H1 (cell line): ENCODE data around the gene TRPC1. TPM values are rescaled to one million over a fixed set of nuclear protein-coding genes. Genes with fewer than 3 reads are reported as not detected.

Experiments used
- CTCF ChIA-PET: fragments of 300-600 bp; sonication (Branson Sonifier 250); formaldehyde crosslinking; loops from one replicate; lab custom pipeline; 2021; ENCODE audit not compliant: partially characterized antibody; lab: Charles Lee
- POLR2A ChIA-PET: fragments of 300-600 bp; sonication (Branson Sonifier 250); formaldehyde crosslinking; loops from one replicate; lab custom pipeline; 2021; ENCODE audit warnings: inconsistent platforms; ENCODE audit not compliant: partially characterized antibody; lab: Charles Lee
- DNase-seq, 2 experiments: peaks; one replicate each; pipeline versions ENCODE4 v3.0.0 to v3.0.0-alpha.2; 2010 to 2022; ENCODE audit warnings: low spot score in 2 of 2, low read depth in 1 of 2, mixed read lengths in 1 of 2
- FAIRE-seq: peaks from 2 replicates; lab custom pipeline; 2011; peaks lifted over from hg19 to GRCh38; lab: Jason Lieb, UNC
- H2AFZ ChIP-seq: 2 replicates; pipeline ENCODE4 v1.8.1; 2012; ENCODE audit warnings: low read length, inconsistent platforms
- H2AK5ac ChIP-seq: 2 replicates; pipeline ENCODE4 v1.6.1; 2013; ENCODE audit warnings: low read depth, low read length
- H2BK120ac ChIP-seq: replicated peaks from 2 replicates; pipeline ENCODE3; 2013; ENCODE audit warnings: low read depth, low read length, inconsistent platforms
- H2BK12ac ChIP-seq: 2 replicates; pipeline ENCODE4 v1.6.1; 2013; ENCODE audit warnings: low read depth, low read length
- H2BK15ac ChIP-seq: 2 replicates; pipeline ENCODE4 v1.6.1; 2013; ENCODE audit warnings: low read length
- H2BK20ac ChIP-seq: 2 replicates; pipeline ENCODE4 v1.6.1; 2013; ENCODE audit warnings: low read length
- H2BK5ac ChIP-seq: 2 replicates; pipeline ENCODE4 v1.6.1; 2013; ENCODE audit warnings: low read depth, low read length
- H3K14ac ChIP-seq: 2 replicates; pipeline ENCODE4 v1.6.1; 2013; ENCODE audit warnings: inconsistent platforms; ENCODE audit not compliant: insufficient read length
- H3K18ac ChIP-seq: 2 replicates; pipeline ENCODE4 v1.6.1; 2013; ENCODE audit warnings: low read length; ENCODE audit errors: extremely low read depth
- H3K23ac ChIP-seq: 2 replicates; pipeline ENCODE4 v1.6.1; 2013; ENCODE audit warnings: inconsistent platforms; ENCODE audit not compliant: insufficient read length
- H3K23me2 ChIP-seq: 2 replicates; pipeline ENCODE4 v1.6.1; 2013; ENCODE audit warnings: low read depth, low read length
- H3K27ac ChIP-seq: 2 replicates; pipeline ENCODE4 v1.6.1; 2011; ENCODE audit warnings: low read depth, low read length, inconsistent platforms
- H3K27me3 ChIP-seq, 4 experiments: replicated peaks in 1 of 4; 1 replicate in 1 of 4; 2 replicates in 3 of 4; pipeline versions ENCODE4 v1.6.1 to v1.8.1; 2011 to 2013; ENCODE audit warnings: low read length in 3 of 4, mild to moderate bottlenecking in 3 of 4, inconsistent platforms in 2 of 4, mixed read lengths in 2 of 4, moderate library complexity in 1 of 4; ENCODE audit not compliant: control insufficient read depth in 3 of 4, insufficient read depth in 3 of 4; ENCODE audit errors: extremely low read depth in 1 of 4
- H3K36me3 ChIP-seq, 4 experiments: 2 replicates each; pipeline versions ENCODE4 v1.6.1 to v1.8.1; 2011 to 2013; ENCODE audit warnings: mild to moderate bottlenecking in 4 of 4, low read length in 3 of 4, moderate library complexity in 2 of 4, control low read depth in 1 of 4, inconsistent platforms in 1 of 4; ENCODE audit not compliant: insufficient read depth in 4 of 4, control insufficient read depth in 2 of 4
- H3K4ac ChIP-seq: replicated peaks from 2 replicates; pipeline ENCODE3; 2013; ENCODE audit warnings: low read length, low read depth, mixed read lengths, inconsistent platforms; ENCODE audit not compliant: insufficient read length
- H3K4me1 ChIP-seq, 4 experiments: replicated peaks in 1 of 4; 1 replicate in 1 of 4; 2 replicates in 3 of 4; pipeline versions ENCODE4 v1.6.1 to v1.8.1; 2011 to 2013; ENCODE audit warnings: low read length in 3 of 4, inconsistent platforms in 2 of 4, mixed read lengths in 1 of 4; ENCODE audit not compliant: insufficient read depth in 4 of 4, control insufficient read depth in 3 of 4
- H3K4me2 ChIP-seq, 2 experiments: 2 replicates each; pipeline versions ENCODE4 v1.6.1 to v1.8.1; 2011 to 2013; ENCODE audit warnings: low read depth in 2 of 2, low read length in 2 of 2, control low read depth in 1 of 2, inconsistent platforms in 1 of 2, mild to moderate bottlenecking in 1 of 2; ENCODE audit not compliant: insufficient read depth in 1 of 2
- H3K4me3 ChIP-seq, 4 experiments: fragments of 200-600, 300-600 bp in 1 of 4; sonication (generic), shearing (Covaris generic), sonication (Bioruptor Twin) in 1 of 4; 2 replicates each; pipeline versions ENCODE4 v1.5.1 to v1.8.1; 2011 to 2016; ENCODE audit warnings: low read length in 4 of 4, low read depth in 3 of 4, control low read depth in 2 of 4, inconsistent platforms in 2 of 4, mild to moderate bottlenecking in 2 of 4, mixed read lengths in 1 of 4, moderate library complexity in 1 of 4; ENCODE audit not compliant: insufficient read depth in 2 of 4; ENCODE audit errors: extremely low read depth in 1 of 4
- H3K56ac ChIP-seq: replicated peaks from 2 replicates; pipeline ENCODE3; 2013; ENCODE audit warnings: low read depth, mild to moderate bottlenecking, mixed read lengths, low read length, inconsistent platforms; ENCODE audit not compliant: insufficient read length
- H3K79me1 ChIP-seq: 2 replicates; pipeline ENCODE4 v1.6.1; 2013; ENCODE audit warnings: low read depth, low read length, control low read depth
- H3K79me2 ChIP-seq, 2 experiments: 2 replicates each; pipeline versions ENCODE4 v1.6.1 to v1.8.1; 2012 to 2013; ENCODE audit warnings: low read length in 2 of 2, mild to moderate bottlenecking in 2 of 2, inconsistent platforms in 1 of 2; ENCODE audit not compliant: insufficient read depth in 2 of 2, control insufficient read depth in 1 of 2
- H3K9ac ChIP-seq, 4 experiments: replicated peaks in 1 of 4; 1 replicate in 1 of 4; 2 replicates in 3 of 4; pipeline versions ENCODE4 v1.6.1 to v1.8.1; 2011 to 2013; ENCODE audit warnings: low read depth in 3 of 4, low read length in 3 of 4, control low read depth in 2 of 4, mild to moderate bottlenecking in 2 of 4, moderate library complexity in 2 of 4, inconsistent platforms in 1 of 4; ENCODE audit errors: extremely low read depth in 1 of 4
- H3K9me3 ChIP-seq, 2 experiments: 2 replicates each; pipeline versions ENCODE4 v1.6.1 to v1.8.1; 2012 to 2013; ENCODE audit warnings: mild to moderate bottlenecking in 2 of 2, moderate library complexity in 2 of 2, control low read depth in 1 of 2, inconsistent platforms in 1 of 2, low read depth in 1 of 2, low read length in 1 of 2, mixed read lengths in 1 of 2; ENCODE audit not compliant: insufficient read depth in 2 of 2
- H4K20me1 ChIP-seq, 2 experiments: replicated peaks in 1 of 2; 2 replicates each; pipeline versions ENCODE3 to v1.8.1; 2011 to 2013; ENCODE audit warnings: inconsistent platforms in 2 of 2, low read length in 2 of 2, mild to moderate bottlenecking in 1 of 2; ENCODE audit not compliant: insufficient read depth in 2 of 2, control insufficient read depth in 1 of 2
- H4K5ac ChIP-seq: 2 replicates; pipeline ENCODE4 v1.6.1; 2013; ENCODE audit warnings: low read length, low read depth, mixed read lengths, inconsistent platforms; ENCODE audit not compliant: insufficient read length
- H4K8ac ChIP-seq: 2 replicates; pipeline ENCODE4 v1.8.0; 2013; ENCODE audit warnings: mild to moderate bottlenecking, moderate library complexity, low read length, inconsistent platforms; ENCODE audit not compliant: insufficient read depth; ENCODE audit errors: extremely low read depth
- H4K91ac ChIP-seq: replicated peaks from 2 replicates; pipeline ENCODE3; 2013; ENCODE audit warnings: low read length, mixed read lengths, inconsistent platforms; ENCODE audit not compliant: insufficient read length
- CHD1 ChIP-seq: IDR thresholded peaks from 2 replicates; pipeline ENCODE4 v1.6.1; 2012; ENCODE audit warnings: low read depth, low read length, improper control_type of control experiment
- EZH2 ChIP-seq: fragments of 200-600 bp; sonication (generic); IDR thresholded peaks from 2 replicates; pipeline ENCODE4 v1.7.1; 2012; ENCODE audit warnings: low read depth, mild to moderate bottlenecking, moderate library complexity, low read length, inconsistent platforms; ENCODE audit not compliant: severe bottlenecking
- GTF2F1 ChIP-seq: IDR thresholded peaks from 2 replicates; pipeline ENCODE4 v1.6.1; 2012; ENCODE audit warnings: low read depth, low read length, improper control_type of control experiment, borderline replicate concordance
- KDM1A ChIP-seq: fragments of 200-600, 300-600 bp; sonication (generic); IDR thresholded peaks from 2 replicates; pipeline ENCODE4 v1.7.1; 2016; ENCODE audit warnings: mild to moderate bottlenecking, low read length, borderline replicate concordance
- PHF8 ChIP-seq: fragments of 200-600 bp; sonication (generic); conservative IDR thresholded peaks from 2 replicates; pipeline ENCODE4 v1.7.1; 2012; ENCODE audit warnings: low read depth, mild to moderate bottlenecking, inconsistent platforms, low read length, moderate library complexity
- POLR2AphosphoS5 ChIP-seq: IDR thresholded peaks from 2 replicates; pipeline ENCODE4 v1.6.1; 2011; ENCODE audit warnings: low read depth, low read length
- POU5F1 ChIP-seq: IDR thresholded peaks from 2 replicates; pipeline ENCODE4 v1.6.1; 2011; ENCODE audit warnings: low read depth, mild to moderate bottlenecking, low read length, moderate library complexity
- TCF12 ChIP-seq: IDR thresholded peaks from 2 replicates; pipeline ENCODE4 v1.6.1; 2011; ENCODE audit warnings: low read depth, mild to moderate bottlenecking, low read length
- YY1 ChIP-seq: IDR thresholded peaks from 2 replicates; pipeline ENCODE4 v1.6.1; 2011; ENCODE audit warnings: low read depth, mild to moderate bottlenecking, low read length
- WGBS, 2 experiments: shearing (Covaris generic) in 1 of 2; methylation state at CpG; one replicate each; pipeline versions ENCODE4 v1.1.6 to v1.1.7; 2013 to 2015; ENCODE audit warnings: low lambda C conversion rate in 2 of 2, mixed read lengths in 2 of 2, inconsistent platforms in 1 of 2, low coverage in 1 of 2, missing lambda C conversion rate in 1 of 2; ENCODE audit not compliant: insufficient replicate concordance in 2 of 2, insufficient coverage in 1 of 2, insufficient read length in 1 of 2; ENCODE audit errors: extremely low coverage in 1 of 2, missing lambda C conversion rate in 1 of 2; 5-methylcytosine and 5-hydroxymethylcytosine counted together
- polyA plus RNA-seq, 7 experiments: library from polyadenylated mRNA; depleted of rRNA in 3 of 7; stranded (reverse) in 5 of 7; unstranded in 2 of 7; fragments of >200 nt in 5 of 7; fragments of 200-250 nt in 2 of 7; gene quantifications; 1 replicate in 5 of 7; 2 replicates in 1 of 7; 4 replicates in 1 of 7; pipeline versions ENCODE4 v1.2.1 to v1.2.3, GENCODE V29; 2011 to 2013; ENCODE audit warnings: missing spikeins in 2 of 7, mixed read lengths in 2 of 7
- total RNA-seq: library from RNA; stranded (reverse); fragmentation: NEBNext Ultra II Directional; extraction: Animal tissue kit (Norgen Biotek cat#: 25700); gene quantifications from 2 replicates; pipeline ENCODE4 v1.2.1, GENCODE V29; 2021

TRPC1 gene
- total and polyA plus RNA-seq, 2 of the 8 experiments (the other 6 are each of a cell fraction or from before 2014, with no cell fraction given), result 22.6 to 23.1 TPM

DNA sequence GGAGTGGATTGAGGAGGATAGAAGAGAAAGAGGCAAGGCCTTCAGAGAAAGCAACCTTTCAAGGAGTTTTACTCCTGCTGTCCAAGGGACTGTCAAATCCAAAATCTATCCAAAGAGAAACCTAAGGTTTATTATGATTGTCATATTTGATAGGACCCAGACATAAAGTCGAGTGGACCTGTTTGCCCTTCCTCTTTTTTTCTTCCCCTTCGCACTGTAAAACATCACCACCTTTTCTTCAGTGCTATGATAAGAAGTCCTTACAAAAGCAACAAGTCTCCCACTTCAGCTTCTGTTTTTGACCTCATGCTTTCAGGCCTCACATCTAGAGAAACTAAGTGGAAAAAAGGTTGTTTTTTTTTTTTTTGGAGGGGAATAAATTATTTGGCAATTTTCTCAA lies 73.0 kb downstream of the TRPC1 start:
- no peak overlapping the region for H3K4me3 ChIP-seq
- ChIA-PET POLR2A (interaction anchor here (1.0 kb wide), 2 partner anchors 9 to 12 kb away, joined by 3 read pairs; no protein-coding TSS in a partner anchor), CTCF (interaction anchor here (1.3 kb wide), 1 partner anchor 32 kb away, joined by 3 read pairs; no protein-coding TSS in a partner anchor)
- no peak overlapping the region for H3K9ac ChIP-seq
- H3K36me3 ChIP-seq, result no peaks in the 10 kb centered on the region
- no peaks in the 10 kb centered on the region for H3K79me2 ChIP-seq
- H3K56ac ChIP-seq, result no peak overlapping the region
- H2BK12ac ChIP-seq, result no peak overlapping the region
- H3K14ac ChIP-seq, result no peak overlapping the region
- DNase-seq, result no peak
- H3K23ac ChIP-seq, result no peak overlapping the region
- no peak for FAIRE-seq
- no peaks in the 10 kb centered on the region for H3K27me3 ChIP-seq
- H2BK15ac ChIP-seq, result no peak overlapping the region
- WGBS, 2 experiments, result 90% methylated on average over 2 of the region's 2 CpGs; no CpG with 5 or more reads in 1 of the 2 experiments
- H3K9me3 ChIP-seq, result no peaks in the 10 kb centered on the region
- H2AFZ ChIP-seq, result no peak overlapping the region
- no peak overlapping the region for H4K91ac ChIP-seq
- no peaks in the 10 kb centered on the region for H3K79me1 ChIP-seq
- no peak overlapping the region for H2AK5ac ChIP-seq
- no peak overlapping the region for H4K8ac ChIP-seq
- H2BK5ac ChIP-seq, result no peak overlapping the region
- H4K20me1 ChIP-seq, result no peaks in the 10 kb centered on the region
- H3K27ac ChIP-seq, result no peak overlapping the region
- no peak overlapping the region for H2BK120ac ChIP-seq
- H3K4me1 ChIP-seq, result peaks cover 0 to 3% (median 0%) of the 10 kb centered on the region in 4 experiments; a peak in 2 of 7 replicates
- H3K4me2 ChIP-seq, result no peak overlapping the region
- H3K23me2 ChIP-seq, result no peaks in the 10 kb centered on the region
- no peak overlapping the region for H2BK20ac ChIP-seq
- no peak overlapping the region for H3K4ac ChIP-seq
- H3K18ac ChIP-seq, result no peak overlapping the region
- no peak overlapping the region for H4K5ac ChIP-seq
- TF ChIP-seq EZH2, result no peak
- TF ChIP-seq YY1, result no peak
- TF ChIP-seq PHF8, result no peak
- TF ChIP-seq KDM1A, result no peak
- TF ChIP-seq CHD1, result no peak
- no peak for TF ChIP-seq GTF2F1
- TF ChIP-seq POLR2AphosphoS5, result no peak
- no peak for TF ChIP-seq POU5F1
- TF ChIP-seq TCF12, result no peak
